LNCAP (cell line): ENCODE measurements around the gene FCGR2B.
"Not testable (repeated sequence)": the region's sequence is repeated elsewhere in the genome, so short reads cannot be mapped to it uniquely, and the experiment has no call there.

Experiments
- CTCF ChIP-seq: fragments of 450-650 bp; IDR thresholded peaks from 2 replicates; pipeline ENCODE4 v1.5.1; 2017; ENCODE audit warnings: mild to moderate bottlenecking

FCGR2B gene

DNA sequence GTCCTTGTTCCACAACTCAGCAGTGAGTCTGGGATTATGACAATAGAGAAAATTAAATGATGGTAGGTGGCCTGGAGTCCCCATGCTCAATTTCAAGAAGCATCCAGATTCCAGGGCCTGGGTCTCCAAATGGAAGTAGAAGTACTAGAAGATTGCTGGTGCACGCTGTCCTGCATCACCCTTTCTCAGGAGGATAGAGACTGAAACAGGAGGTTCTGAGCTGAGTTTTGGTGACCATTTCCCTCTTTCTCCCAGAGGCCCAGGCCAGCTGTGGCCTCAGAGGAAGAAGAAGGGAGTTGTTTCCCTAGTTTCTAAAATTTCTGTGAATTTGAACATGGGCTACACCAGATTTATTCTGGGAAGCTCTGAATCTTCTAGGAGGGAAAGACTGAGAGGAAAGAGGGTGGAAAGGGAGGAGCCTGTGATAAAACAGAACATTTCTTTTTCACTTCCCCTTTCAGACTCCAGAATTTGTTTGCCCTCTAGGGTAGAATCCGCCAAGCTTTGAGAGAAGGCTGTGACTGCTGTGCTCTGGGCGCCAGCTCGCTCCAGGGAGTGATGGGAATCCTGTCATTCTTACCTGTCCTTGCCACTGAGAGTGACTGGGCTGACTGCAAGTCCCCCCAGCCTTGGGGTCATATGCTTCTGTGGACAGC lies at the start of gene FCGR2B:
FCGR2B (plus strand) TSS at position 460 of the 656 bp plus-strand sequence; CDS start at position 559, 99 bp downstream.
- TF ChIP-seq CTCF: not testable (repeated sequence)

DNA sequence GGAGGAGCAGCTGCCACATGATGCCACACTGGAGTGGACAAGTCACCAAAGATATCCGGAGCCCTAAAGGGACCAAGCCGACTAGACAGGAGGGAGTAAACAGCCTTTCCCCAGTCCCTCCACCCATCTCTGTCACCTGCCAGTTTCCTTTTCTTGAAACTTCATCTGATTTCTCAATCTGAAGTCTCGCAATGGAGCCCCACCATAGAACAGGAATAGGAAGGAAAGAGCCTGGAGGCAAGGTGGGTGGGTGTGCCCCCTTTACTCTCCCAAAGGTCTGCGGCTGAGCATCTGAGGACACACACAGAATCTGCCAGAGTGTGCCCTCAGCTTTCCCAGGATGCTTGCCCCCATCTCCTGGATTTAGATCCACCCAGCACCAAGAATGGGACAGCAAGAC lies 31.9 kb upstream of the FCGR2B start, which contains the start of gene FCGR3B:
FCGR3B (minus strand) TSS at position 101 of the 400 bp plus-strand sequence; CDS start at position 19, 82 bp downstream.
- TF ChIP-seq CTCF: no peak

- peak; percentile 61 for TF ChIP-seq CTCF
Measured at GRCh38 chr1:161647507-161648360, 15.2 kb upstream of the FCGR2B start.

DNA sequence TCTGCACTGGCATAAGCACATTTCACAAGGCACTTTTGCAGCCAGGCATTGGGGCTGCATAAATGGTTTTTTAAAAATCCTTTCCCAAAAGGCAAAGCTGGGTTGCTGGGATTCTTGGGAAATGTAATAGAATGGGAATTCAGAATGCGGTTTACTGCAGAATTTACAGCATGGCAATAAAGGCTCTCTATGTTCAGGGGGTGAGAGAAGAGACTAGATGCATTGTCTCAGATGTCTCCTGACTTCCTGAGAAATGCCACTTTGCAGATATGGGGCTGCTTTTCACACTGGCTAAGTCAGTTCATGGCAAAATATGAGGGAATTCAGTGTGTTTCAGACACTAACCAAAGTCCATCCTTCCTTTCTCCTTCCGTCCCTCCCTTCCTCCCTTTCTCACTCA lies 13.5 kb downstream of the FCGR2B start:
- no peak for TF ChIP-seq CTCF

GRCh38 chr1:161676958-161677689 lies 14.2 kb downstream of the FCGR2B start:
- no peak for TF ChIP-seq CTCF

- TF ChIP-seq CTCF: no peak
Measured at GRCh38 chr1:161678500-161678899, 15.6 kb downstream of the FCGR2B start.

DNA sequence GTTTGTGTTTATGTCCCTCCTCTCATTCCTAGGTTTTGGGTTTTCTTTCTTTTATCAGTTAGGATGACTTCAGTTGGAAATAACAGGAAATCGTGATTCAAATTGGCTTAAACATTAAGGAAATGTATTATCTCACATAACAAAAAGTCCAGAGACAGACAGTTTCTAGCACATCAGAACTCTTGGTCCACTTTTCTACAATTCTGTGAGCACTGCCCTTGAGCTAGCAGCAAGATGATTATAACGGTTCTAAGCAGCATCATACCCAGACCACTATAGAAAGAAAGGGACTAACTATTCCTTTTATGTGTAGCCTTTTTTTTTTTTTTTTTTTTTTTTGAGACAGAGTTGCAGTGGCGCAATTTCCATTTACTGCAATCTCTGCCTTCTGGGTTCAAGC lies 18.9 kb downstream of the FCGR2B start:
- TF ChIP-seq CTCF: no peak
